GM12892 (cell line): ENCODE measurements around the gene AQP2.

ENCODE experiments used
- DNase-seq: peaks from one replicate; pipeline ENCODE4 v3.0.0; 2011; ENCODE audit not compliant: insufficient read length
- FAIRE-seq: peaks from 2 replicates; lab custom pipeline; 2011; peaks lifted over from hg19 to GRCh38; lab: Jason Lieb, UNC
- POLR2A ChIP-seq: IDR thresholded peaks from 2 replicates; pipeline ENCODE4 v1.6.1; 2011; ENCODE audit warnings: low read depth, low read length, control low read depth
- POLR2AphosphoS5 ChIP-seq: IDR thresholded peaks from 2 replicates; pipeline ENCODE4 v1.6.1; 2011; ENCODE audit warnings: low read depth, low read length, control low read depth
- TAF1 ChIP-seq: IDR thresholded peaks from 2 replicates; pipeline ENCODE4 v1.6.1; 2011; ENCODE audit warnings: low read depth, mild to moderate bottlenecking, control low read depth, low read length, borderline replicate concordance

Gene AQP2

GRCh38 chr12:49921936-49922335, 28.6 kb upstream of the AQP2 start:
- DNase-seq (no peak), FAIRE-seq (no peak)
- TF ChIP-seq POLR2AphosphoS5 (no peak), POLR2A (no peak)

DNA sequence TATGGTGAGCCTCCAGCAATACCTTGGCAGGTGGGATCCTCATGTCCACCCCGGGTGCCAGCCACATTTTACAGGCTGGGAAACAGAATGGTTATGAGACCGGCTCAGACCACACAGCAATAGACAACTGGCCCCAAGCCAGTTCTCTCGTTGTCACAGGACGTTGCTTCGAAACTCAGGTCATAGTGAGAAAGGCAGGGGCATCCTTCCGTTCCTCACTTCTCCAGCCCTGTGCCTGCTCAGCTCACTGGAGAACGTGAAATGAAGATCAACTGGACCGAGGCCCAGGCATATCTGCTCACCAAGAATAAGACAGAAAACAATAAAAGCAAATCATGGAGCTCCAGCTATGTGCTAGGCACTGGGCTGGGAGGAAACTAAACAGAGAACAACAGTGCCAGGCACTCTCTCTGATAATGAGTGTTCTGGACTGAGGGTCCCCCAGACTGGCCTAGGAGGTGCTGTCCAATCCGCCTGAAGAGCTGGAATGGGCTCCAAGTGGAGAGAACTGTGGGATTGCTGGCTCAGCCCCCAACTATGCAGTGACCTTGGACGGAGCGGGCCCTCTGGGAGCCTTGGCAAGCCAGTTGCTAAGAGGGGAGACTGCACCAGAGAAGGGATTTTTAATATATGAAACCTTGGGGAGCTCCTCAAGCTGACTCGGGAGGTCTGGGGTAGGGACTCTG, 28.0 kb upstream of the AQP2 start:
- TF ChIP-seq TAF1 (no peak), POLR2A (no peak), POLR2AphosphoS5 (no peak)
- FAIRE-seq (no peak), DNase-seq (no peak)

- FAIRE-seq (no peak), DNase-seq (no peak)
- no peak for TF ChIP-seq POLR2A
- TF ChIP-seq POLR2AphosphoS5 = no peak
- TF ChIP-seq TAF1 = no peak
Observed at GRCh38 chr12:49923035-49923644, 27.4 kb upstream of the AQP2 start.

DNA sequence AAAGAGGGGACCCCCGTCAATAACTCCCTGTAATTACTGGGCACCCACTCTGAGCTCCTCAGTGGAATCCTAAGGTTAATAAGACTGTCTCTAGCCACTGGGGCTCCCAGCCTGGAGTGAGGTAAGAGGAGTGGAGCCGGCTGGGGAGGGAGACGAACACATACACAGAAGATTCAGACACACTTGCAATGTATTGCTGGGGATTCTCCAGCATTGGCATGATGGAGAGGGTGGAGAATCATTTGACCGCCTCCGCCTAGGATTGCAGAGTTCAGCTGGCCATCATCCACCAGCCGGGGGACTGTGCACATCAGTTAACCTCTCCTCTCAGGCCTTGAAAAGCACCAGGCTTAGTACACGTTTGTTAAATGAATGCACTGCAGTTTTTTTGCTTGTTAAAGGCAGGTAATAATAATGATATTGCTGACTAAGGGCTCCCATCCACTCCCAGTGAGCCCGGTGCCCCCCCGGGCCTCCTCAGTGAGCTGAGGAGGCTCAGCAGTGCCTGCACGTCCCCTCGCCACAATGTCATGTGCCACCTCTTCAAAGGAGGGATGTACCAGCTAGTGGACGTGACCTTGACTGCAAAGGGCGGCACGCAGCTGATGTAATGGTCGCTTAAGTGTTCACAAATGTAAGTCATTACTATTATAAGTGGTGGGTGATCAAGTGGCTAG, 26.5 kb upstream of the AQP2 start:
- no peak for TF ChIP-seq POLR2AphosphoS5
- no peak for TF ChIP-seq TAF1
- no peak for TF ChIP-seq POLR2A
- DNase-seq (no peak), FAIRE-seq (no peak)

- no peak for TF ChIP-seq TAF1
- TF ChIP-seq POLR2AphosphoS5 = no peak
- TF ChIP-seq POLR2A = no peak
- DNase-seq (no peak), FAIRE-seq (no peak)
Observed at GRCh38 chr12:49924628-49925246, 25.8 kb upstream of the AQP2 start.

DNA sequence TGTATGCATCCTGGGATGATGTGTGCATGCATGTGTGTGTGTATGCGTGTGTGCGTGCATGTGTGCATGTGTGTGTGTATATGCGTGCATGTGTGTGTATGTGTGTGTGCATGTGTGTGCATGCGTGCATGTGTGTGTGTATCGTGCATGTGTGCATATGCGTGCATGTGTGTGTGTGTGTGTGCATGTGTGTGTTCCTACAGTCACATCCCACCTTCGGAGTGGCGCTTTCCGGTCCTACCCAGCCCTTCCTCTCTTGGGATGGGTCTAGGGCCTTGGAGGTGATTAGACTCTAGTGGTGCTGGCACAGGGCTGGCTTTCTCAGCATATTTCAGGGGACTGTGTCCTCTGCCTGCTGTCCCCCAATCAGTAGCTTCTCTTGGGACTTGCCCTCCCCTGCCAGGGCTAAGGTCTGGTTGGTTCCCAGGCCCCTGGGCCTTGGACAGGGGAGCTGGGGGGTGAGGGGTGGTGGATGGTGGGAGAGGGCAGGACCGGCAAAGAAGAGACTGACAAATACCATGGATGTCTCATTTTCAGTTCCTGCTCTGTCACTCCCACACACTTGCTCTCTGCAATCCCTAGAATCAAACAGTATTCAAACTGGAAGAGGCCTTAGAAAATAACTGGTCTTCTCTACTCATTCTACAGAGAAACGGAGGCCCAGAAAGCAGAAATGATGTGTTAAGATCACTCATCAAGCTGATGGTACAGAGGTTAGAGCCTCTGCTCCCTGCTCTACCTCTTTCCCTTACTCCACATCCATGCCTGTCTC, 24.9 kb upstream of the AQP2 start:
- FAIRE-seq (no peak), DNase-seq (no peak)
- TF ChIP-seq POLR2A (no peak), POLR2AphosphoS5 (no peak), TAF1 (no peak)

GRCh38 chr12:49928471-49928870, 22.1 kb upstream of the AQP2 start:
- TF ChIP-seq TAF1 (no peak), POLR2AphosphoS5 (no peak), POLR2A (no peak)
- FAIRE-seq (no peak), DNase-seq (no peak)

- TF ChIP-seq TAF1 (no peak), POLR2AphosphoS5 (no peak), POLR2A (no peak)
- DNase-seq (no peak), FAIRE-seq (no peak)
Observed at GRCh38 chr12:49929581-49929980, 21.0 kb upstream of the AQP2 start.

DNA sequence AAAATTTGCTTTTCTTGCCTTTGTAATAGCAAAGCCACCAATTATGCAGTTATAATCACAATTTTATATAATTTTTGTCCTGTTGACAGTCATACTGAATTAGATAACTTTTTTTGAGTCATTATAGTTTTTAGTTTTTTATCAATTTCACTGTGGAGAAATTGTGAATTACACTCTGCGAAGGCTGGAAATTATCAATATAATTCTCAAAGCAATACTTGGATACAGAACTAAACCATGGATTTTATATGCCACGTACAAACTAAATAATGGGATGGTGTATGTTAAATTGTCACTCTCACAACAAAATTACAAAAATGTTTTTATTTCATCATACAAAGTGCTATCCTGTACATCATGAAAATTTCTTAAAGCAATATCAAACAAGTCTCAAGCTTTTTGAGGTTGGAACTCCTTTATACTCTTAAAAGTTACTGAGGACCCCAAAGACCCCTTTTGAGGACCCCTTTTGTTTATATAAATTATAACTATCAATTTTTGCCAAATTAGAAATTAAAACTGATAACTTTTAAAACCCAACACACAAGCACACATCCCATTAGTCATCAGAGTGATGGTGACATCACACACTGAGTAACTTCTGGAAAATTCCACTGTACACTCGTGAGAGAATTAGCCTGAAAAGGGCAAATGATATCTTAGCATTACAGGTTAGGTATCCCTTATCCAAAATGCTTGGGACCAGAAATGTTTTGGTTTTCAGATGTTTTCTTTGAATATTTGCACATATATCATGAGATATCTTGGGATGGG, 19.8 kb upstream of the AQP2 start:
- TF ChIP-seq TAF1 = no peak
- no peak for TF ChIP-seq POLR2A
- TF ChIP-seq POLR2AphosphoS5 = no peak
- DNase-seq (no peak), FAIRE-seq (no peak)

DNA sequence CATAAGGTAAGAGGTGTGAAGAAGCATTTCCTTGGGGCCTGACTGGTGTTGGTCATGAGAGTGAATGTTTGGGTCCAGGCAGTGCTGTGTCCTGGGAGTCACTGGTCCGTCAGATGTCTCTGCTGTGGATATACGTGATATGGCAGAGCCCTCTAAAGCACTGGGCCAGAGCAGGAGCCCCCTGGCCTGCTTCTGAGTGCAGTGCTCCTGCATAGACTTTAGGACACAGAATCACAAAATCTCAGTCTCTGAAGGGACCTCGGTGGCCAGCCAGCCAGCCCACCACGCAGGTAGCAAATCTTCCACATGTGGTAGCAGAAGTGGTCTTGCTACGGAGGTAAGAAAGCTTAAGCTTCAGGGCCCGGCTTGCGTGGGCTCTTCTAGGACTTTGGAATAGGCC, 18.5 kb upstream of the AQP2 start:
- no peak for DNase-seq
- no peak for FAIRE-seq
- no peak for TF ChIP-seq POLR2A
- no peak for TF ChIP-seq TAF1
- TF ChIP-seq POLR2AphosphoS5 = no peak
